ENCODE results near the gene JPH2.

DNA sequence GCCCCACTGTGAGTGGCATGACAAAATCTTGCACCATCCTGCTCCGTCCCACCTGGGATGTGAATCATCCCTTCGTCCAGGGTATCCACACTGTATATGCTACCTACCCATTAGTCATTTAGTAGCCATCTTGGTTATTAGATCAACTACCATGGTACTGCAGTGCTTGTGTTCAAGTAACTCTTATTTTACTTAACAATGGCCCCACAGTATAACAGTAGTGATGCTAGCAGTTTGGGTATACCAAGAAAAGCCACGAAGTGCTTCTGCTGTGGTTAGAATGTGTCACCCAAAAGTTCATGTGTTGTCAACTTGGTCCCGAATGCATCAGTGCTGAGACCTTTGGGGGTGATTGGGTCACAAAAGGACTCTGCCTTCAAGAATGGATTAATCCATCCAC is 11.9 kb upstream of the JPH2 start:
- no peak for TF ChIP-seq POLR2A (IDR thresholded peaks at IDR 0.05)
- TF ChIP-seq CTCF (IDR thresholded peaks at IDR 0.05), result no peak
- TF ChIP-seq POLR2AphosphoS5 (IDR thresholded peaks at IDR 0.05), result no peak
